GM12892 (cell line): Measurements from ENCODE around the gene CDH4.

Experiments
- POLR2A ChIP-seq: IDR thresholded peaks from 2 replicates; pipeline ENCODE4 v1.6.1; 2011; ENCODE audit warnings: low read depth, low read length, control low read depth
- POLR2AphosphoS5 ChIP-seq: IDR thresholded peaks from 2 replicates; pipeline ENCODE4 v1.6.1; 2011; ENCODE audit warnings: low read depth, low read length, control low read depth
- TAF1 ChIP-seq: IDR thresholded peaks from 2 replicates; pipeline ENCODE4 v1.6.1; 2011; ENCODE audit warnings: low read depth, mild to moderate bottlenecking, control low read depth, low read length, borderline replicate concordance

DNA sequence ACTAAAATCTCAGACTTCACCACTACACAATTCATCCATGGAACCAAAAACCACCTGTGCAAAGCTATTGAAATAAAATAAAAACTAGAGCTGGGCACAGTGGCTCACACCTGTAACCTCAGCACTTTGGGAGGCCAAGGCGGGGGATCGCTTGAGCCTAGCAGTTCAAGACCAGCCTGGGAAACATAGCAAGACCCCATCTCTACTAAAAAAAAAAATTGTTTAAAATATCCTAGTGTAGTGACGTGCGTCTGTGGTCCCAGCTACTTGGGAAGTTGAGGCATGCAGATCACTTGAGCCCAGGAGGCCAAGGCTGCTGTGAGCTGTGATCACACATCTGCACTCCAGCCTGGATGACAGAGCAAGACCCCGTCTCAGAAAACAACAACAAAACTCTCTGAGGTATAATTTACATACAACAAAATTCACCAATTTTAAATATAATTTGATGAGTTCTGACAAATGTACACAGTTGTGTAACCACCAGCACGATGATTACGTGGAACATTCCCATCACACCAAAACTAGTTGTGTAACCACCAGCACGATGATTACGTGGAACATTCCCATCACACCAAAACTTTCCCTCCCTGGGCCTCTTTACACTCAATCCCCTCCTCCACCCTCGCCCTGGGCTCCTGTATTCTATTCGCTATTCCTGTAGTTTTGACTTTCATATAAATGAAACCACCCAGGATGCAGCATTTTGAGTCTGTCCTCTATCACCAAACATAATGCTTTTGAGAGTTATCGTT is 706.1 kb downstream of the CDH4 start:
- TF ChIP-seq POLR2A (no peak), POLR2AphosphoS5 (no peak), TAF1 (no peak)
